Psoas muscle (tissue), 8 donors: Measurements from ENCODE around the gene HLA-E. TPM values are rescaled to one million over a fixed set of nuclear protein-coding genes. Genes with fewer than 3 reads are reported as not detected.

ENCODE experiments used
- ATAC-seq, 4 donors: fragments of 200-7000 bp; cut with Tn5 transposase; one replicate each; pipeline ENCODE4 v1.9.1; 2020; ENCODE audit warnings: moderate library complexity in 3 of 4, mild to moderate bottlenecking in 2 of 4
- DNase-seq, 2 donors: peaks; one replicate each; pipeline ENCODE4 v3.0.0-alpha.2; 2020
- H3K27ac ChIP-seq: fragments of 200-600 bp; one replicate; pipeline ENCODE4 v1.8.0; 2022
- H3K27me3 ChIP-seq, 3 donors: fragments of 200-600 bp in 1 of 3; one replicate each; pipeline versions ENCODE4 v1.6.1 to v1.8.0; 2013 to 2022; ENCODE audit warnings: low read length in 2 of 3, mild to moderate bottlenecking in 2 of 3, moderate library complexity in 1 of 3; ENCODE audit not compliant: insufficient read depth in 3 of 3
- H3K36me3 ChIP-seq, 2 donors: fragments of 200-600 bp in 1 of 2; one replicate each; pipeline versions ENCODE4 v1.6.1 to v1.8.0; 2013 to 2022; ENCODE audit warnings: low read depth in 1 of 2, mild to moderate bottlenecking in 1 of 2, moderate library complexity in 1 of 2; ENCODE audit not compliant: insufficient read depth in 1 of 2
- H3K4me1 ChIP-seq: fragments of 200-600 bp; one replicate; pipeline ENCODE4 v1.8.0; 2022
- H3K4me3 ChIP-seq: fragments of 200-600 bp; one replicate; pipeline ENCODE4 v1.8.0; 2022; ENCODE audit warnings: mild to moderate bottlenecking
- H3K9me3 ChIP-seq: fragments of 200-600 bp; one replicate; pipeline ENCODE4 v1.8.0; 2022
- CTCF ChIP-seq: fragments of 200-600 bp; IDR thresholded peaks from one replicate; pipeline ENCODE4 v1.8.0; 2022; ENCODE audit warnings: antibody characterized with exemption
- WGBS, 3 donors: extraction: QIAGEN DNeasy Blood & Tissue Kit; methylation state at CpG; one replicate each; pipeline versions ENCODE4 v1.1.6 to v1.1.7; 2013; 5-methylcytosine and 5-hydroxymethylcytosine counted together
- intact Hi-C, 2 donors: fragments of 100-400 bp; cut with DNase I; formaldehyde crosslinking; loops; one replicate each; pipeline versions ENCODE4 v1.11.0 to v1.14.2; 2022
- polyA plus RNA-seq, 3 donors: library from polyadenylated mRNA; stranded (reverse); fragments of 200-250 nt; gene quantifications; one replicate each; pipeline ENCODE4 v1.2.3, GENCODE V29; 2013
- total RNA-seq, 4 donors: library from RNA; stranded (reverse); fragmentation: NEBNext Ultra II Directional in 2 of 4; extraction: Animal tissue kit (Norgen Biotek cat#: 25700) in 2 of 4; gene quantifications; one replicate each; pipeline versions ENCODE4 v1.2.1 to v1.2.4, GENCODE V29; 2021 to 2023
- donor health status: healthy with polysubstance abuse.
- donor health status: DM: no; HTN: no; CAD: no; lungs with moderate emphysema.
- donor health status: Bipolar disorder and iron deficiency.
- donor health status: healthy.
- donor health status: DM: yes; HTN: yes; CAD: no.
- donor health status: DM: no; HTN: no; CAD: no.
- donor health status: DM: no; HTN: no; CAD: no.
- donor health status: DM: yes; HTN: yes; CAD: no.

HLA-E gene
- total and polyA plus RNA-seq, 7 donors = 75.2 to 168 (median 97.8) TPM

GRCh38 chr6:30452736-30453507 is 36.4 kb upstream of the HLA-E start:
- Histone ChIP-seq H3K4me3 (no peak overlapping the region), H3K36me3 (no peaks in the 10 kb centered on the region), H3K4me1 (no peaks in the 10 kb centered on the region), H3K27ac (no peak overlapping the region), H3K27me3 (peaks cover 0 to 92% (median 22%) of the 10 kb centered on the region in 3 donors), H3K9me3 (no peaks in the 10 kb centered on the region)
- 27 to 32% (median 29%) methylated on average over 39 to 41 of the region's 41 CpGs for WGBS, 3 donors
- TF ChIP-seq CTCF = no peak
- no peak for DNase-seq
- no peak for ATAC-seq
- intact Hi-C loops = no loop called here

- peak; percentile 53 for TF ChIP-seq CTCF
- Histone ChIP-seq H3K9me3 (no peaks in the 10 kb centered on the region), H3K27me3 (peaks cover 0 to 92% (median 22%) of the 10 kb centered on the region in 3 donors), H3K27ac (no peak overlapping the region), H3K36me3 (no peaks in the 10 kb centered on the region), H3K4me3 (no peak overlapping the region), H3K4me1 (no peaks in the 10 kb centered on the region)
- intact Hi-C loops = no loop called here
- WGBS, 3 donors = 6 to 9% (median 7%) methylated on average over 25 to 26 of the region's 26 CpGs
- DNase-seq (peak; percentile 80 to 90), ATAC-seq (peak in 3 of 4 donors; percentile 69 to 74 (median 71))
Measured at GRCh38 chr6:30453508-30454116, 35.7 kb upstream of the HLA-E start.

GRCh38 chr6:30459145-30459544 is 30.2 kb upstream of the HLA-E start:
- no peak for TF ChIP-seq CTCF
- 28 to 43% (median 35%) methylated on average over 1 of the region's 1 CpG for WGBS, 3 donors
- H3K9me3 ChIP-seq = no peaks in the 10 kb centered on the region
- intact Hi-C loops = no loop called here
- H3K36me3 ChIP-seq = no peaks in the 10 kb centered on the region
- H3K27me3 ChIP-seq = peaks cover 3 to 94% (median 17%) of the 10 kb centered on the region in 3 donors
- DNase-seq (no peak), ATAC-seq (no peak)
- H3K4me1 ChIP-seq = peaks cover 8% of the 10 kb centered on the region
- no peak overlapping the region for H3K4me3 ChIP-seq
- H3K27ac ChIP-seq = no peak overlapping the region

GRCh38 chr6:30461055-30461454 is 28.3 kb upstream of the HLA-E start:
- whole genome bisulfite sequencing, 3 donors = 58 to 69% (median 64%) methylated on average over 5 of the region's 5 CpGs
- H3K4me1 ChIP-seq = peaks cover 8% of the 10 kb centered on the region
- H3K36me3 ChIP-seq = no peaks in the 10 kb centered on the region
- peaks cover 3 to 98% (median 30%) of the 10 kb centered on the region in 3 donors for H3K27me3 ChIP-seq
- no peaks in the 10 kb centered on the region for H3K9me3 ChIP-seq
- intact Hi-C loops = no loop called here
- no peak for TF ChIP-seq CTCF
- no peak overlapping the region for H3K27ac ChIP-seq
- ATAC-seq (no peak), DNase-seq (no peak)
- no peak overlapping the region for H3K4me3 ChIP-seq
